HG03565 (cell line): ENCODE measurements around the gene PCDHGC3.
"Not testable (repeated sequence)": the region's sequence is repeated elsewhere in the genome, so short reads cannot be mapped to it uniquely, and the experiment has no call there.

ENCODE experiments used
- ATAC-seq: cut with Tn5 transposase; IDR thresholded peaks from one replicate; pipeline ENCODE4 v1.9.1; 2021; ENCODE audit warnings: mild to moderate bottlenecking, moderate library complexity; ENCODE audit not compliant: unreplicated experiment

Gene PCDHGC3

DNA sequence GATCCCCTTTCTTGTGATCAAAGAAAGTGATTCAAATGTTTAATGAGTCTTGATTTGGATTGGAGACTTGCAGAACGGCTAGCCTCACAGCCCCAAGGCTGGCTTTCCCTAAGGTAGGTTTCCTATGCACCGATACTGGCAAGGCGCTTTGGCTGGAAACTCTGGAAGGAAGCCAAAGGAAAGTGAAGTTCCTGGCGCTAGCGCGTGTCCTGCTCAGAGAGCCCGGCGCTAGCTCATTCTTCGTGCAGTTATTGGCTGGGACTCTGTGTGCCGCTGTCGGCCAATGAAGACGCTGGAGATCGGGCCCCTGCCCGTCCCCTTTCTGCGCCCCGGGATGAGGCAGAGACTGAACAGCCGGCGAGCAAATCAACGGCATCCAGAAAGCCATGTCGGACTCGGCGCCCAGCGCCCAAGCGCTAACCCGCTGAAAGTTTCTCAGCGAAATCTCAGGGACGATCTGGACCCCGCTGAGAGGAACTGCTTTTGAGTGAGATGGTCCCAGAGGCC is at the start of gene PCDHGC3:
Gene PCDHGC3, plus strand, starts transcription at position 342 of the 507 bp plus-strand sequence. Its CDS starts 151 bp downstream, at position 493.
- peak; percentile 99 for ATAC-seq

- no peak for ATAC-seq
Measured at GRCh38 chr5:141427783-141428426, 47.9 kb upstream of the PCDHGC3 start.

- peak; percentile 92 for ATAC-seq
Measured at GRCh38 chr5:141430332-141431113, 45.2 kb upstream of the PCDHGC3 start, which contains the start of gene PCDHGA12. Gene PCDHGA12, plus strand, starts transcription at chr5:141430507. Its CDS starts 253 bp downstream, at chr5:141430760.

DNA sequence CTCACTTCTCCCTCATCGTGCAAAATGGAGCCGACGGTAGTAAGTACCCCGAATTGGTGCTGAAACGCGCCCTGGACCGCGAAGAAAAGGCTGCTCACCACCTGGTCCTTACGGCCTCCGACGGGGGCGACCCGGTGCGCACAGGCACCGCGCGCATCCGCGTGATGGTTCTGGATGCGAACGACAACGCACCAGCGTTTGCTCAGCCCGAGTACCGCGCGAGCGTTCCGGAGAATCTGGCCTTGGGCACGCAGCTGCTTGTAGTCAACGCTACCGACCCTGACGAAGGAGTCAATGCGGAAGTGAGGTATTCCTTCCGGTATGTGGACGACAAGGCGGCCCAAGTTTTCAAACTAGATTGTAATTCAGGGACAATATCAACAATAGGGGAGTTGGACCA is 44.5 kb upstream of the PCDHGC3 start:
- no peak for ATAC-seq

DNA sequence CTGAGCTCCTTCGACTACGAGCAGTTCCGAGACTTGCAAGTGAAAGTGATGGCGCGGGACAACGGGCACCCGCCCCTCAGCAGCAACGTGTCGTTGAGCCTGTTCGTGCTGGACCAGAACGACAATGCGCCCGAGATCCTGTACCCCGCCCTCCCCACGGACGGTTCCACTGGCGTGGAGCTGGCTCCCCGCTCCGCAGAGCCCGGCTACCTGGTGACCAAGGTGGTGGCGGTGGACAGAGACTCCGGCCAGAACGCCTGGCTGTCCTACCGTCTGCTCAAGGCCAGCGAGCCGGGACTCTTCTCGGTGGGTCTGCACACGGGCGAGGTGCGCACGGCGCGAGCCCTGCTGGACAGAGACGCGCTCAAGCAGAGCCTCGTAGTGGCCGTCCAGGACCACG is 43.5 kb upstream of the PCDHGC3 start:
- ATAC-seq = not testable (repeated sequence)

- ATAC-seq = not testable (repeated sequence)
Measured at GRCh38 chr5:141432726-141433125, 43.0 kb upstream of the PCDHGC3 start.

GRCh38 chr5:141434006-141434405 is 41.8 kb upstream of the PCDHGC3 start:
- ATAC-seq = no peak

DNA sequence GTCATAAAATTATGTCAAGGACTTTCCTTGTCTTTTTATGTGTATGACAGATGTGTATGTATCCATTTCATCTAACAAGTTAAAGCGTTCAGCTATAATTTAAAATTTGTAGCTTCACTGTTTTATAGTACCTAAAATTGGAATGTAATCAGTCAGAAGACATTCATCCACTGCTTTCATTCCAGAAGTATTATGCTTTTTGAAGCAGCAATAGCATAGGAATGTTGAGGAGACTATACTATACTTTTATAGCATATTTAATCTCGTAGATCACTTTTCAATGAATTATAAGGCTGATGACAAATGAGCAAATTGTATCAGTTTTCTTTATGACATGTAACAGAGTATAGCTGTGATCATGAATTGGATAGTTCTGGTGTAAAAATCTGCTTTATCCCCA is 38.5 kb upstream of the PCDHGC3 start:
- no peak for ATAC-seq

DNA sequence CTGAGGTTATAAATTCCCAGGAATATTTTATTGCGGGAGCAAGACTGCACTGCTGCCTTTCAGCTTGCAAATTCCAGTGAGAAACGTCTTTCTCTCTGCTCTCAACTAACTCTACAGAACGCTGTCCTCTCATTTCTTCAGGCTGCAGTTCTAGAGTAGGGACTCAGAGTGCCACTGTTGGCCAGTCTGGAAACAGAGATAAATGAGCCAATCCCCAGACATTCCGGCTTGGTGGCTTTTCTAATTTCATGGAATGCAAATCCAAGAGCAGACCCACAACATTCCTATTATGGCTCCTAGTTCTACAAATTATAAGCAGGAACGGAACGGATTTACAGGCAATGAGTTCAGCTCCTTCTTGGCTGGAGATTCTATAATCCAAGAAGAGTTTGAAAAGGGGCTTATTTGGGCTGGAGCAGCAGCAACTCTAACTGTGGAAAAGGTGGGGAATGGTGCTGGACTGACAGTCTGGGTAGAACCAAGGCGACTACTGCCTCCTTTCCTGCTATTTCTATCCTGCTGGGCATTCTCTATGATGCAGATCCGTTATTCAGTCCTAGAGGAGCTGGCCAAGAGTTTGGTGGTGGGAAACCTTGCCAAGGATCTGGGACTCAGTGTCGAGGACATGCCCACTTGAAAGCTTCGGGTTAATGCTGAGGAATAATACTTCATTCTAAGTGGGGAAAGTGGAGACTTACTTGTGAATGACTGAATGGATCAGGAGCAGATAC is 36.2 kb upstream of the PCDHGC3 start:
- no peak for ATAC-seq

DNA sequence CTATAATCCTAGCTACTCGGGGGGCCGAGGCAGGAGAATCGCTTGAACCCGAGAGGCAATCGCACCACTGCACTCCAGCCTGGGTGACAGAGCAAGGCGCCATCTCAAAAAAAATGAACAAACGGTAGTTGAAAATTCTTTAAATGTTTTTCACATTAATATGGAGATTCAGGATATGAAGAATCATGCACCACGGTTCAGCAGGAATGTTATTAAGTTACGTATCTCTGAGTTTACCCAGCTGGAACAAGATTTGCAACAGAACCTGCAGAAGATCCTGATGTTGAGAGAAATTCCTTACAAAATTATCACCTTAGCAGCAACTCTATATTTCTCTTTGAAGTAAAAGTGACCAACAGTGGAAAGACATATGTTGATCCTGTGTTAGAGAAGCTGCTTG is 35.4 kb upstream of the PCDHGC3 start:
- no peak for ATAC-seq

GRCh38 chr5:141441571-141442170 is 34.1 kb upstream of the PCDHGC3 start:
- ATAC-seq = no peak

DNA sequence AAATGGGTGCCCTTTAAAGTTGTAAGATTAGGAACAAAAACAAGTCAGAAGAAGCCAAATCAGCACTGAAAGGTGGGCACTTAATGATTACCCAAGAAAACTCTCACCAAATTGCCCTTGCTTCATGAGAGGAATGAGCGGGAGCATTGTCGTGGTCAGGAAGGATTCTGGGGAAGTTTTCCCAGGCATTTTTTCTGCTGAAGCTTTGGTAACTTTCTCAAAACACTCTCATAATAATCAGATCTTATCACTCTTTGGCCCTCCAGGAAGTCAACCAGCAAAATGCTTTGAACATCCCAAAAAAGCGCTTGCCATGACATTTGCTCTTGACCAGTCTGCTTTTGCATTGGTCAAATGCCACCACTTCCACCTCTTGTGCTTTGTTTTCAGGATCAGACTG is 10.4 kb upstream of the PCDHGC3 start:
- ATAC-seq = no peak

DNA sequence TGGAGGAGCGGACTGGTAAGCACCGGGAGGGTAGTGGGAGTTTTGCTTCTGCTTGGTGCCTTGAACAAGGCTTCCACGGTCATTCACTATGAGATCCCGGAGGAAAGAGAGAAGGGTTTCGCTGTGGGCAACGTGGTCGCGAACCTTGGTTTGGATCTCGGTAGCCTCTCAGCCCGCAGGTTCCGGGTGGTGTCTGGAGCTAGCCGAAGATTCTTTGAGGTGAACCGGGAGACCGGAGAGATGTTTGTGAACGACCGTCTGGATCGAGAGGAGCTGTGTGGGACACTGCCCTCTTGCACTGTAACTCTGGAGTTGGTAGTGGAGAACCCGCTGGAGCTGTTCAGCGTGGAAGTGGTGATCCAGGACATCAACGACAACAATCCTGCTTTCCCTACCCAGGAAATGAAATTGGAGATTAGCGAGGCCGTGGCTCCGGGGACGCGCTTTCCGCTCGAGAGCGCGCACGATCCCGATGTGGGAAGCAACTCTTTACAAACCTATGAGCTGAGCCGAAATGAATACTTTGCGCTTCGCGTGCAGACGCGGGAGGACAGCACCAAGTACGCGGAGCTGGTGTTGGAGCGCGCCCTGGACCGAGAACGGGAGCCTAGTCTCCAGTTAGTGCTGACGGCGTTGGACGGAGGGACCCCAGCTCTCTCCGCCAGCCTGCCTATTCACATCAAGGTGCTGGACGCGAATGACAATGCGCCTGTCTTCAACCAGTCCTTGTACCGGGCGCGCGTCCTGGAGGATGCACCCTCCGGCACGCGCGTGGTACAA is 556 bp downstream of the PCDHGC3 start:
- peak; percentile 1 for ATAC-seq

DNA sequence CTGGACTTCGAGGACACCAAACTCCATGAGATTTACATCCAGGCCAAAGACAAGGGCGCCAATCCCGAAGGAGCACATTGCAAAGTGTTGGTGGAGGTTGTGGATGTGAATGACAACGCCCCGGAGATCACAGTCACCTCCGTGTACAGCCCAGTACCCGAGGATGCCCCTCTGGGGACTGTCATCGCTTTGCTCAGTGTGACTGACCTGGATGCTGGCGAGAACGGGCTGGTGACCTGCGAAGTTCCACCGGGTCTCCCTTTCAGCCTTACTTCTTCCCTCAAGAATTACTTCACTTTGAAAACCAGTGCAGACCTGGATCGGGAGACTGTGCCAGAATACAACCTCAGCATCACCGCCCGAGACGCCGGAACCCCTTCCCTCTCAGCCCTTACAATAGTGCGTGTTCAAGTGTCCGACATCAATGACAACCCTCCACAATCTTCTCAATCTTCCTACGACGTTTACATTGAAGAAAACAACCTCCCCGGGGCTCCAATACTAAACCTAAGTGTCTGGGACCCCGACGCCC is 1.3 kb downstream of the PCDHGC3 start:
- ATAC-seq = no peak

- no peak for ATAC-seq
Measured at GRCh38 chr5:141477815-141478214, 2.0 kb downstream of the PCDHGC3 start.

DNA sequence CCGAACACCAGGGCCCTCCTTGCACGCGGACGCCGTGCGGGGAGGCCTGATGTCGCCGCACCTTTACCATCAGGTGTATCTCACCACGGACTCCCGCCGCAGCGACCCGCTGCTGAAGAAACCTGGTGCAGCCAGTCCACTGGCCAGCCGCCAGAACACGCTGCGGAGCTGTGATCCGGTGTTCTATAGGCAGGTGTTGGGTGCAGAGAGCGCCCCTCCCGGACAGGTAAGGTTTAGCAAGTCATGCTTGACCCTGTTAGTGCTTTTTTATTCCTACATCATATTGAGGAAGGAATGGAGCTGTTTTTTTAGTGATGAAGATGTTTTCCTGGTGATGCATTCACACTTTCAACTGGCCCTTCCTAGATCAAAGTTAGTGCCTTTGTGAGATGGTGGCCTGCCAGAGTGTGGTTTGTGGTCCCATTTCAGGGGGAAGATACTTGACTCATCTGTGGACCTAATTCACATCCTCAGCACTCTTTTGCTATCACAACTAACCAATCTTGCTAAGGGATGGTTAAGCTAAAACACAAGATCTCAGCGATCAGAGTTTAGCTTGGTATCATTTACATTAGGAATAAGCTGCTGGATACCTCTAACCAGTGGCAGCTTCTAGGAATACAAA is 2.7 kb downstream of the PCDHGC3 start:
- ATAC-seq = no peak

GRCh38 chr5:141479776-141480175 is 4.0 kb downstream of the PCDHGC3 start:
- no peak for ATAC-seq

- ATAC-seq = no peak
Measured at GRCh38 chr5:141483902-141484301, 8.1 kb downstream of the PCDHGC3 start.

DNA sequence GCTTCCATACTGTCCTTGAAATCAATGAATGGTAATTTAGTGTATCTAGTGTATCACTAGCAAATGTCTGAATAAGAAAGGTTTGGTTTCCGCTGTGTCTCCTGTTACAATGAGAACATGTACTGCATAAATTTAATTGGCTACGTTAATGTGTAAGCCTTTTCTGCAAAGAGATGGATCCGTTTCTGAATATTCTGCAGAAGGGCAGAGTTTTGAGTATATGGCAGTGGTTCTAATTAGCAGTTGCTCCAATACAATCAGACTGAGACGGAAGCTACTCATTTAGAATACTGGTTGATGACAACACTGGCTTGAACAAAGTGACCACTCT is 8.5 kb downstream of the PCDHGC3 start:
- no peak for ATAC-seq
